ENCODE results near the gene SESN1.
"Not testable (repeated sequence)": the region's sequence is repeated elsewhere in the genome, so short reads cannot be mapped to it uniquely, and the experiment has no call there.

Gene SESN1

DNA sequence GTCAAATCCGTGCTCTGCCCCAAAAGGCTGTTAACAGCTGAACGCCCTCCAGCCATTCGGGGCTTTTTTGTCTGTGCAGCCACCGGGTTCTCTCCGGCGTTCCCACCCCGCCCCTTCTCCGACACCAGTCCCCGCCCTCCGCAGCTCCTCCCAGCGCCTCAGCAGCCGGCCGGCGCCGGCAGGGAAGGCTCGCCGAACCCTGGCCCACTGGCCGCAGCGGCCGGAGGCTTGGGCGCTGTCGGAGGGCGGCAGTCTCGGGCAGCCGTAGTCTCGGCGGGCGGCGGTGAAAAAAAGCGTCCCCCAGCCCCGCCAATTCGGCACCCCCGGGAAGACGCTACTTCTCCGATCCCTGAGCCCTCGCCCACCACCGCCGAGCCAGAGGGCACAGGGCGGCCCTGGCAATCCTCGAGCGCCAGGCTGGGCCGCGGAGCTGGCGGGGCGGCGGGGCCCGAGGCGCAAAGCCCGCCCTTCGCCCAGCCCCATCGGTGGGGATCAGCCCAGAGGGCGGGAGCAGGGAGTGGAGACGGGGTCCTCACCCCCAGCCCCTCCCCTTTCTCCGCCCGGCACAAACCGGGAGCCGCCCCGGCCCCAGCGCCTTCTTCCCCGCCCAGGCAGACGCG, at the start of gene SESN1:
Gene SESN1 (minus strand): TSS at position 431 of the 620 bp plus-strand sequence. CDS start 773 bp downstream, outside the sequence.
- DNase-seq, result peak; percentile 88 to 90

DNA sequence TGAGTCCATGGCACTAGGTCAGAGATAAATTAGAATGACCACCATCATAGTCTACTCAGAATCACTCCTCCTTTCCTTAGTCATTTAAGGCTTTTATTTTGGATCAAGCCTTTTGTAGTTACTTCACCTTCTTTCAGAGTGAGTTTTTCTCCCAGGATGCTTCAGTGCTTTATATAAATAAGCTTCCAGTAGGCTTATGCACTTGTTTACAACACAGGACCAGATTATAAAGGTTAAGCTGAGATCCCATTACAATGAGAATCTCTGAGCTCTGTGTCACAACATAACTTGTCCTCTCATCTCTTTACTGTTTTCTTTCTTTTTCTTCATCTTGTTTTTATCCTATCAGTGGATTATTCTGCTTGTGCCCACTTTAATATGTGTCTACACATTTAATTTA, 48.5 kb upstream of the SESN1 start:
- no peak for DNase-seq

DNA sequence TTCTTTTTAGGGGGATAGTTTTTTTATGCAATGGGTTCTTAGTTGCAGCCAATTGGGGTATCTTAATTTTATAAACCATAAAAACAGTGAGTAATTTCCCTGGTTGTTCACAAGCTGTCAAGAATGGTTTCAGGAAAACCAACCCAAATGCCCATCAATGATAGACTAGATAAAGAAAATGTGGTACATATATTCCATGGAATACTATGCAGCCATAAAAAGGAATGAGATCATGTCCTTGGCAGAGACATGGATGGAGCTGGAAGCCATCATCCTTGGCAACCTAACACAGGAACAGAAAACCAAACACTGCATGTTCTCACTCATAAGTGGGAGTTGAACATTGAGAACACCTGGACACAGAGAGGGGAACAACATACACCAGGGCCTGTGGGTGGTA, 47.4 kb upstream of the SESN1 start:
- DNase-seq, result not testable (repeated sequence)

DNA sequence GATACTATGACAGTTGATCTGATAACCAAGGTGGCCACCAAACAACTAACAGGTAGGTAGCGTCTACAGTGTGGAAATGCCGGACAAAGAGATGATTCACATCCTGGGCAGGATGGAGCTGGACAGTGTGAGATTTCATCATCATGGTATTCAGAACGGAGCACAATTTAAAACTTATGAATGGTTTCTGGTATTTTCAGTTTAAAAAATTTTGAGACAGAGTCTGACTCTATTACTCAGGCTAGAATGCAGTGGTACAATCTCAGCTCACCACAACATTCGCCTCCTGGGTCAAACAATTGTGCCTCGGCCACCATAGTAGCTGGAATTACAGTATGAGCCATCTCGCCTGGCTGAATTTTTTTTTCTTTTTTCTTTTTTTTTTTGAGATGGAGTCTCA, 44.5 kb upstream of the SESN1 start:
- no peak for DNase-seq

DNA sequence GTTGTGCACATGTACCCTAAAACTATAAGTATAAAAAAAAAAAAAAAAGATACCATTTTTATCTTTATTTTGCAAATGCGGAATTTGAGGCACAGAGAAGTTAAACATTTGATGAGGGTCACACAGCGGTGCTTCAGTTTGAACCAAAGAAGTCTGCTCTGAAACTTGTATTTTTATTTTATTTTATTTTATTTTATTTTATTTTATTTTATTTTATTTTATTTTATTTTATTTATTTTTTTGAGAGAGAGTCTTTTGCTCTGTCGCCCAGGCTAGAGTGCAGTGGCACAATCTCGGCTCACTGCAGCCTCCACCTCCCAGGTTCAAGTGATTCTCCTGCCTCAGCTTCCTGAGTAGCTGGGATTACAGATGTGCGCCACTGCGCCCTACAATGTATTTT, 41.9 kb upstream of the SESN1 start:
- DNase-seq, result not testable (repeated sequence)

DNA sequence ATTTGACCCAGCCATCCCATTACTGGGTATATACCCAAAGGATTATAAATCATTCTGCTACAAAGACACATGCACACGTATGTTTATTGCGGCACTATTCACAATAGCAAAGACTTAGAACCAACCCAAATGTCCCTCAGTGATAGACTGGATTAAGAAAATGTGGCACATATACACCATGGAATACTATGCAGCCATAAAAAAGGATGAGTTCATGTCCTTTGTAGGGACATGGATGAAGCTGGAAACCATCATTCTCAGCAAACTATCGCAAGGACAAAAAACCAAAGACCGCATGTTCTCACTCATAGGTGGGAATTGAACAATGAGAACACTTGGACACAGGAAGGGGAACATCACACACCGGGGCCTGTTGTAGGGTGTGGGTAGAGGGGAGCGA, 41.4 kb upstream of the SESN1 start:
- not testable (repeated sequence) for DNase-seq

DNA sequence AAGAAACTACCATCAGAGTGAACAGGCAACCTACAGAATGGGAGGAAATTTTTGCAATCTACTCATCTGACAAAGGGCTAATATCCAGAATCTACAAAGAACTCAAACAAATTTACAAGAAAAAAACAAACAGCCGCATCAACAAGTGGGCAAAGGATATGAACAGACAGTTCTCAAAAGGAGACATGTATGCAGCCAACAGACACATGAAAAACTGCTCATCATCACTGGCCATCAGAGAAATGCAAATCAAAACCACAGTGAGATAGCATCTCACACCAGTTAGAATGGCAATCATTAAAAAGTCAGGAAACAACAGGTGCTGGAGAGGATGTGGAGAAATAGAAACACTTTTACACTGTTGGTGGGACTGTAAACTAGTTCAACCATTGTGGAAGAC, 41.0 kb upstream of the SESN1 start:
- not testable (repeated sequence) for DNase-seq

DNA sequence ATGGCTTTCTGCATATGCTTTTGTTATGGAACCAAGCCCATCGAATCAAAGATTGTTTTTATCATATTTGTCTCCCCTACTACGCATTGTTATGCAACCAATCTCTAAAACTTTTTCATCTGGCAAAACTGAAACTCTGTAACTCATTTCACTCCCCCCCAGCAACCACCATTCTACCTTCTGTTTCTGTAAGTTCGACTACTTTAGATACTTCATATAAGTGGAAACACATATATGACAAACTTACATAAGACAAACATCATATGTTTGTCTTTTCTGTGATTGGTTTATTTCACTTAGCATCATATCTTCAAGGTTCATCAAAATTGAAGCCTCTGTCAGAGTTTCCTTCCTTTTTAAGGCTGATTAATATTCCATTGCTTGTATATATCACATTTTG, 35.4 kb upstream of the SESN1 start:
- DNase-seq, result no peak

DNA sequence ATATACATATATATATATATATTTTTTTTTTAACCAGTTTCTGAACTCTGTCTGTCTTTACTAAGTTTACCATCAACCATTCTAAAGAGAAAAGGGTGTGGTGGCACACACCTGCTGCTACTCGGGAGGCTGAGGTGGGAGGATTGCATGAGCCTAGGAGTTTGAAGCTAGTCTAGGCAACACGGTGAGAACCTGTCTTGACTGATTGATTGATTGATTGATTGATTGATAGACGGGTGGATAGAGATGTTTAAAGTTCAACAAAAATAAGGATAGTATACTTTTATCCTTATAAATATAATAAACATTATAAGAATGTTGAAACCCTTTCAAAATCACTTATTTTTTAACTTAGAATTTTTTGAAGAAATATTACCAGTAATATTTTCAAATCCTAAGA, 30.9 kb upstream of the SESN1 start:
- no peak for DNase-seq

DNA sequence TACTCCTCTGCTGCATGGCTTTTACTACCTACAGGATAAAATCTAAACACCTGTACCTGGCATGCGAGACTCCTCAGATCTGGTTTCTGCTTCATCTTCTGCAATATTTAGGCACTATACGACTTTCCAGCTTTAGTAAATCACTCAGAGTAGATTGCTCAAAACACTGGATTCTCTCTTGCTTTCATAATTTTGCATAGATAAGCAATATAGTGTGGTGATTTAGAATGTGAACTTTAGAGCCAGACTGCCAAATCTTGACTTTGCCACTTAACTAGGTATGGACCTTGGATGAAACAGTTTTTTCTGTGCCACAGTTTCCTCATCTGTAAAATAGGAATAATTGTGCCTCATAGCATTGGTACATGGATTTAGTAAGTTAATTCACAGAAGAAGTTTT, 29.6 kb upstream of the SESN1 start:
- DNase-seq, result no peak

DNA sequence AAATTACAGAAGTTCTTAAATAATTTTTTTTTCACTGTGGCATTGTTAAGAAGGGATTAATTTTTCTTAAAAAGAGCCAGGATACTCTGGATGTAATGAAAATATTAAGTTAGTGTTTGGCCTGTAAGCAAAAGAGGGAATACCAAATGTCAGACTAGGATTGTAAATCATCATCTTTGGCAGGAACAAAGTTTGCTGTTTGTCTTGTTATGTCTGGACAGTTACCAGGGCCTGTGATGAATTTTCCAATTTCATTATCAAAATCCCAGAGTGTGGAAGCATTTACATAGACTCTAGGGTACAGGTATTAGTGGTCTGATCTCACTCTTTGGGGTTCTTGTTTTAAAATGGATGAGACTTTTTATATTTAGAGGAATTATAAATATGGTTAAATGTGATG, 26.8 kb upstream of the SESN1 start:
- DNase-seq, result no peak

DNA sequence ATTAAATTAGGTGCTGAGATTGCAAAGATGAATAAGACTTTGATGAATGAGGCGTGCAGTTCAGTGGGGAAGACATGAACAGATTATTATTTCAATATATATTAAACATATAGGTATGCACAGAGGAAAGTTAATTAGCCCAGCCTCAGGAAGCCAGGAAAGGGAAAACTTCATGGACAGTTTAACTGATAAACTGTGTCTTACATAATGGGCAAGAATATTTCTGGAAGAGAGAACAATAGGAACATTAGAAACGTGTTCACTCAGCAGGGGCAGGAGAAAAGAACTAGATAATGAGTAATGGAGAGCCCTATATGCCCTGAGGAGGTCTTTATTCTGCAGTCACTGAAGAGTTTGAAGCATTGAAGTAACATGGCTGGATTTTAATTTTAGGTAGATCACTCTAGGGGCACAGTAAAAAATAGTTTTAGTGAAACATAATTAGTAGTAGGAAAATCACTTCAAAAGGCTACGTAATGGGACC, 24.3 kb upstream of the SESN1 start:
- no peak for DNase-seq

DNA sequence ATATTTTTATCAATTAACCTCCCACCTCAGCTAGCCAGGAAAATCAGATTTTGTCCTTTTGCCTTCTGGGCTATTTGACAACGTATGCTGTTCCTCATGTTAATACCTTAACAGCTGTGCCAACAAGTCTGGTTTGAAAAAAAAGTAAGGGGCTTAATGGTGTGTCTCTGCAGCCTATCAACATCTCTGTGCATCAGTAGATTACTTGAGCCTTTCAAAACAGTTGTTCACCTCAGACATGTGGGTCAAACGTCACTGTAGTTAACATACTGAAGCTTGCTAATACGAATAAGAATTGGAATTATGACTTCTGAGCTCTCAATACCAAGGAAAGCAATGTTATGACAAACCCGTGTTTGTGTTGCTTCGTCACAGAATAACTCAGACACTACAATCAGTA, 23.7 kb upstream of the SESN1 start:
- no peak for DNase-seq

DNA sequence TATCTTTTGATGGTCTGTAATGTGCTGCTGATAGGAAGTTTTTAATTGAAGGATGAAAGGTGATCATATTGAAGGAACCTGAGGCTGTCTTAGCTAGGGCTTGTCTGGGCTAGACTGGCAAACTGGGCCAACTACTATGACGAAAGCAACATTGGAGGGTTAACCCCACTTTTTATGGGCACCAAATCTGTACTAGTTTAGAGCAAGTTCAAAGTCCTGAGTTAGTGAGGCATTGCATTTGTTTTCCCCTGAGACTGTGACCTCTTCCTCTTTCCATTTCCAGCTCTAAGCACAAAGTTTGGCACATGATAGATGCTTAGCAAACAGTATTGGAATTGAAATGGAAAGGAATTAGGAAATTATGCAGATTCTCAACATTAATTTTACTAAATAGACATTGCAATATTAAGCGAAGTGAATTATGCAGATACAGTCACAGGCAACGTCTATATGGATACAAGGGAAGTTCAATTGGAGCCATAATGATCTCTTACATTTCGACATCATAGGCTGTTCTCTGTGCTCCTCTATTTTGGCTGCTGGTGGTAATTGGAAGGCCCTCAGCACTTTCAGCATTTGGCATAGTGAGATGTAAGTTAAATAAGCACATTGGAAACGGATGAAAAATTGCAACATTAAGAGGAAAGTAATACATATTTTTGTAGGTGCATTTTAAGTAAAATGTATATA, 22.8 kb upstream of the SESN1 start:
- no peak for DNase-seq

DNA sequence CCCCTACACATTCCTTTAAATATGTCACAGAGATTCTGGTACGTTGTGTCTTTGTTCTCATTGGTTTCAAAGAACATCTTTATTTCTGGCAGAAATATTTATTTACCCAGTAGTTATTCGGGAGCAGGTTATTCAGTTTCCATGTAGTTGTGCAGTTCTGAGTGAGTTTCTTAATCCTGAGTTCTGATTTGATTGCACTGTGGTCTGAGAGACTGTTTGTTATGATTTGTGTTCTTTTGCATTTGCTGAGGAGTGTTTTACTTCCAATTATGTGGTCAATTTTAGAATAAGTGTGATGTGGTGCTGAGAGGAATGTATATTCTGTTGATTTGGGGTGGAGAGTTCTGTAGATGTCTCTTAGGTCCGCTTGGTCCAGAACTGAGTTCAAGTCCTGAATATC, 18.0 kb upstream of the SESN1 start:
- not testable (repeated sequence) for DNase-seq

DNA sequence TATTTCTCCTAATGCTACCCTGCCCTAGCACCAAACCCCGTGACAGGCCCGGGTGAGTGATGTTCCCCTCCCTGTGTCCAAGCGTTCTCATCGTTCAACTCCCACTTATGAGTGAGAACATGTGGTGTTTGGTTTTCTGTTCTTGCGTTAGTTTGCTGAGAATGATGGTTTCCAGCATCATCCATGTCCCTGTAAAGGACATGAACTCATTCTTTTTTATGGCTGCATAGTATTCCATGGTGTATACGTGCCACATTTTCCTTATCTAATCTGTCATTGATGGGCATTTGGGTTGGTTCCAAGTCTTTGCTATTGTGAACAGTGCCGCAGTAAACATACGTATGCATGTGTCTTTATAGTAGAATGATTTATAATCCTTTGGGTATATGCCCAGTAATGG, 15.0 kb upstream of the SESN1 start:
- DNase-seq, result not testable (repeated sequence)

DNA sequence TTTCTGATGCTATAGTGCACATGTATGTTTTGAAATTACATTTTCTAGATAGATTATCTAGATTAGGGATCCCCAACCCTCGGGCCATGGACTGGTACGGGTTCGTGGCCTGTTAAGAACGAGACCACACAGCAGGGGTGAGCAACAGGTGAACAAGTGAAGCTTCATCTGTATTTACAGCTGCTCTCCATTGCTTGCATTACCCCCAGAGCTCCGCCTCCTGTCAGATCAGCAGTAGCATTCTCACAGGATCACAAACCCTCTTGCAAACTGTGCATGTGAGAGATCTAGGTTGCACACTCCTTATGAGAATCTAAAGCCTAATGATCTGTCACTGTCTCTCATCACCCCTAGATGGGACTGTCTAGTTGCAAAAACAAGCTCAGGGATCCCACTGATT, 11.0 kb upstream of the SESN1 start:
- DNase-seq, result no peak

DNA sequence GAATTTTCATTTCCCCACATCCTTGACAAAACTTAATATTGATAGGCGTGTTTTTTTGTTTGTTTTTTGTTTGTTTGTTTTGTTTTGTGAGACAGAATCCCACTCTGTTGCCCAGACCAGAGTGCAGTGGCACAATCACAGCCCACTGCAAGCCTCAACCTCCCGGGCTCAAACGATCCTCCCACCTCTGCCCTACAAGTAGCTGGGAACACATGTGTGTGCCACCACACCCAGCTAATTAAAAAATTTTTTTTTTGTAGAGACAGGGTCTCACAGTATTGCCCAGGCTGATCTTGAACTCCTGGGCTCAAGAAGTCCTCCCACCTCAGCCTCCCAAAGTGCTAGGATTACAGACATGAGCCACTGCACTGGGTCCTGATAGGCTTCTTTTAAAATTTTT, 9.9 kb upstream of the SESN1 start:
- no peak for DNase-seq

DNA sequence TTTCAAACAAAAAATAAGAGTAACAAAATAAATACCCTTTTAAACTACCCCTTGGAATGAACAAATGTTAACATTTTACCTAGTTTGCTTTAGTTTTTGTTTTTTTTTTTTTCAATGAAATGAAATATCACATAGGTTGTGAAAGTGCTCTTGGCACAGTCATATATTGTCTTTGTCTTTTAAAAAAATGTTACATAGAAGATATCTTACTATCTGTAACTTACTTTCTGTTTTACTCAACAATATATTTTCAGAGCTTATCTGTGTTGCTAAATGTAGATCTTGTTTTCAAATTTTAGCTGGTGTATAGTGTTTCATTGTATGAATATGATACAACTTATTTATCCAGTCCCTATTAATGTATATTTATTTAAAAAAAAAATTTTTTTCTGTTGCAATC, 9.3 kb upstream of the SESN1 start:
- DNase-seq, result no peak

DNA sequence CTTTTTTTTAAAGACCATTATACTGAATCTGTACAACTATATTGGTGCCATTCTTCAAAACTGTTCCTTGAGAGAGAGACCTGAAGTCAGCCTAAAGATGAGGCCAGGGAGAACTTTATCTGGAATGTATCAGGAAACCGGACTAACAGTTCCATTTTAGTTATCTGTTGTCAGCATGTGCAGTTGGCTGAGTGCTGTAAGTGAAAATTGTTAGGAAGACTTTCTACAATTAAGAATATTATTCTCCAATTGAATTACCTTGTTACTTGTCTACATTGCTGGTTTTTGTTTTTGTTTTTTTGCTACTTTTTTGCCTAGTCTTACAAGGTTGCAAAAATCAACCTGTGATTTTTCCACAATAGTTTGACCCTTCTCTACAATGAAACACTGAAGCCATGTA, 8.1 kb upstream of the SESN1 start:
- DNase-seq, result no peak

DNA sequence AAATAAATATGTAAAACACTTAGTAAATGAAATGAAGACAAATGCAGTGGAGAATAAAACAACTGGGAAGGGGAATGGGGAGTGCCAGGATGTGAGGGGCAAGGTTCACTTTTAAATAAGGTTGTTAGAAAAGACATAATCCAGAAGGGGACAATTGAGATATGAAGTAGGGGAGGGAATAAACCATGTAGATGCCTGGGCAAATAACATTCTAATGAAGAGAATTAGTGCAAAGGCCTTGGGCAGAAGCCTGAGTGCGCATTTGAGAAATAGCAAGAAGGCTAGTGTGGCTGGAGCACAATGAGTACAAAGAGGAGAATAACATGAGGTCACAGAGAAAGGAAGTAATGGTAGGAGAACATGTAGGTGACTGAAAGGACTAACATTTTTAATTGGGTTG, 3.0 kb upstream of the SESN1 start:
- DNase-seq, result no peak

DNA sequence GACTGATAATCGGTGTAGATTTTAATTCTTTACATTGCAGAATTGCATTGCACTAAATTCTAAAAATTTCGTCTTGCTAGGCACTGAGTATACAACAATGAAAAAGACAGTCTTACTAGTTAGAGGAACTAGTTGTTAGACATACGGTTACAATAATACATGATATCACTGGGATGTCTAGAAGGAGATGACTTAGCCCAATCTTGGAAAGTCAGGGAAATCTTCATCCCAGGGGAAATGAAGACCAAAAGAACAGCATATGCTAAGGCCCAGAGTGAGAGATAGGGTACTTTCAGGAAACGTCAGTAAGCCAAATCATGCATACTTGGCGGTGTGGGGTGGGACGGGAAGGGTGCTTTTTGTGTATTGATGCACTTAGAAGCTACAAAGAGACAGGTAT, 1.6 kb upstream of the SESN1 start:
- DNase-seq, result no peak

DNA sequence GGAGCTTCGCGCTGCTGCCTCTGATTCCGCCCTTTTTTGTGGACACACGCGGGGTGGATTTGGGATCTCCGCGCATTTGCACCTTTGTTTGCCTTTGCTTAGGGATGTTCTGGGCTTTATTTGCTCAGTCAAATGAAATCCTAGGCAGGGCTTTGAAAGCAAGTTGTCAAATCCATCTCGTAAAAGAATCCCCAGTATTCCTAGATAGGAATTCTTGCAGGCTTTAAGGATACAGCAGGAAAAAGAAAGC, 1.1 kb upstream of the SESN1 start:
- no peak for DNase-seq

DNA sequence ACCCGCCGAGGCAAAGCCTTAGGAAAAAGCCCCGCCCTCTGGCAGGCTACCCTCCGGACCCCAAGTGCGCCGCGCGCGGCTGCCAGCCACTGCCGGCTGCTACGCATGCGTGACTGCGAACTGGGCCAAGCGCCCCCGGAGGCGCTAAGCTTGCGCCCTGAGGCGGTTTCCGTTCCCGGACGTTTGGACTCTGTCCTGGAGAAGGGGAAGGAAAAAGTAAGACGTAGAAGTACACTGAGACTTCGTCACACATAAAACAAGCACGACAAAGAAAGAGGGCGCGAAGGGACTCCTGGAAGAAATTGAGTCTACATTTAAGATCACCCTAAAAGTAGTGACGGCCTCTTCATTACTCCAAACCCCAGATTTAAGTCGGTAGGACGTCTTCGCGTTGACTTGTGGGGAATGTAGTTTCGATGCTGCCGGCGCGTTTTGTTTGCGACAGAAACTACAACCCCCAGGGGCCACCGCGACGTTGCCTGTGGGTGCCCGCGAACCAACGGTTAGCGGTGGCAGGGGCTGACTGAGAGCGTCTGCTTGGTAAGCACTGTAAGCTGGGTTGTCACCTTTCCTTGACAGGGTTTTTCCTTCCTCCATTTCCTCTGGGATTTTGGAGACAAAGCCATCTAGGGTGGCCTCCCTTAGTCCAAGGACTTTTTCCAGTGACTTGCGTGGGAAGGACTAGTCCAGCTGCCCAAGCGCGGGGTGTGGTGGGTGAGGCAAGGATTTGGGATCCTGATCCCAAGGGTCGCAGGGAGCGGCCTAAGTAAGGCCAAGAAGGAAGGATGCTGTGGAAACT, 589 bp upstream of the SESN1 start, which contains the start of gene CEP57L1:
Gene CEP57L1 (plus strand): TSS at position 472 of the 799 bp plus-strand sequence. CDS start 49,715 bp downstream, outside the sequence.
- peak; percentile 95 to 97 for DNase-seq
